HG03342 (cell line): ENCODE results near the gene LRRN3.

Experiments used
- ATAC-seq: cut with Tn5 transposase; IDR thresholded peaks from one replicate; pipeline ENCODE4 v1.9.1; 2021; ENCODE audit warnings: mild to moderate bottlenecking, moderate library complexity; ENCODE audit not compliant: unreplicated experiment

The LRRN3 gene

DNA sequence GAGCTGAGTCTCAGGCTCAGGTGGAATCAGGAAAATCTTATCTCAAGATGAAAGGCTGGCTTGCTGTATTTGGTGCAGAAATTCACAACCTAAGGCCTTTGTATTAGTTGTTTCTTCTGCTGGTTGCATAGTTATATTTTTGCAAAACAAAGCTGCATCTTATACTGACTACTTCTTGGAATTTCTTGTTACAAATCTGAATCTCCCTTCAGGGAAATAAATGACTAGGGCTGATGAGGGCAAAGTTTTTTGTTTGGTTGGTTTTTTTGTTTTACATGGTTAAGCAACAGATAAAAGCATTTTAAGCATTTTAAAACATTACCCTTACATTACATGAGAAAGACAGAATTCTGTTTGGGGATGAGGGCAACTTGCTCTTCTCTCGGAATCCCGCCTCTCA is 13.9 kb upstream of the LRRN3 start:
- no peak for ATAC-seq

DNA sequence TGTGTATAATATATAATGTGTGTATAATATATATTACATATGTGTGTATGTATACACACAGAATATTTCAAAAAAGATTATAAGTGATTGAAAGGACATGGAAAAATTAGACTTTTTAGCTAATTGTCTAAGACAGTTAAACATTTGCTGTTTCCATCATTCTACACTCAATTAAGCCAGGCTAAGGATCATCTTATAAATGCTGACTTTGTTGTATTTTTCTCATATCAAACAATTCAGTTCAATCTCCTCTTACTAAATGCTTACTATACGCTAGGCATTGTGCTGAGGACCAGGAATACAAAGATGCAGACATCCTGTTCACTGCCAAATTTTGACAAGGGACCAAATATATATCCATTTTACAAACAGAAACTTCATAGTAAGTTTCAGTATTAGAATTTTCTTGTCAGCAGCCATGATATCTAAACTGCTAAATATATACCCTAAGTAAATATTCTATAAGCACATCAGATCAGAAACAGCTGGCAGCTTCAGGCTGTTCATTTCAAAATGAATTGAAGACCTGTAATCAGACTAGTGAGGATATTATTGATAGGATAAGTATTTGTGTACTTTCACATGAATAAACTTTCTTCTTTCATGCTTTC is 10.3 kb upstream of the LRRN3 start:
- no peak for ATAC-seq

DNA sequence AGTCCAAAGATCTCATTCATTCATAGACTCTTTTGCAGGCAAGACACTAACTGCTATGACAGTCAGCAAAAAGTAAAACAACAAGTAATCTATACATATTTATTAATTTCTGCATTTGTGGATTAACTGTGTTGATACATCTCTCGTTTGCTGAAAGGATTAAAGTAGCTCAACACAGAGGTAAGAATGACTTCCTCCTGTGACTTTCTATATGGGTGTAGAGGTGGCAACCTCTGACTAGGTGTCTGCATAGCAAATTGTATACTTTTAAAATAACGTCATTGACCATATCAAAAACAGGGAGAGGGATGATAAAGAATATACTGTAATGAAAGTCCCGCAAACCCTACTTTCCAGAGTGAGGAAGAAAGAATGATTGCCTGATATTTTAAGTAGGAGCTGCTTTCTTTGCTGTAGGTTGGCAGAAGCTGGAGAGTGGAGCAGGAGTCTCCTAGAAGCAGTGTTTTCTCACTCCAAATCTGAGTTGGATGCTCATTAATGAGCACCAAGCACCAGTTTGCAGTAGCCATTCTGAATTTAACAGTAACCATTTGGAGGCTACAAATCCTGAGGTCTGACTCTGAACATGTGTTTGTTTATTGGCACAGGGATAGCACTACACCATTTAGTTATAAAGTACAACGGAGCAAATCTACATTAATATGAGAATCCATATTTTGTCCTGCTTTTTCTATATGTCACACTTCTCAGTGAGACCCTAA is 9.2 kb upstream of the LRRN3 start:
- no peak for ATAC-seq

DNA sequence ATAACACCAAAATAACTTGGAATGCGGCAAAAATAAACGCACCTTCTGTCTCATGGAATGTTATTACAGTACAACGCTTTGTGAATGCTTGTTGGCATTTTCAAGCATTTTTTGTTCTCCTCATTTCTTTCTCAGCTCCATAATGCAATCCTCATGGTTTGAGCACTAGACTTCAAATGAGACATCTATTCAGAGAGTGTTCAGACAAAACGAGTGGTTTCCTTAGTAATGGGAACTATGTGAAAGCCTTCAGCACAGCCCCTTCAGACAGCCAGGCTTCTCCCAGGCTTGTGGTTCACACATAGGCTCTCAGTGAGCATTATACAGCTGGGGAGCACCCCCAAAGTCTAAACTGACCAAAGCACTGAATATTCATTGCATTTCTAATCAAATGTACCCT is 8.6 kb upstream of the LRRN3 start:
- no peak for ATAC-seq

DNA sequence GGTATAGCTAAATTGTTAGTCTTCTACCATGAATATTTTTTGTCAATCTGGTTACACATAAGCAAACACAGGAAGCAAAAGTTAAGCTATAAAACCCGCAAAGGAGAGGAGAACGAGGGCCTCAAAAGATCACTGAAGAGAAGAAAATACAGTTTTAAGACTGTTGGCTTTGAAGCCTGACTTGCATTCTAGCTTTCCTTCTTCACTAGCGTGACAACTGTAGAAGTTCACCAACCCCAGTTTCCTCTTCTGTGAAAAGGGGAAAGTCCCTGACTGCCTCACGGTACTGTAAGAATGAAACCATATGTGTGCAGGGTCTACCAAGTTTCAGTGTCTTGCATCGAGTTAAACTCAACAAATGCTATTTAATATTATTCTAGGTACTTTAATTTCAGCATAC is 7.5 kb upstream of the LRRN3 start:
- peak; percentile 100 for ATAC-seq

DNA sequence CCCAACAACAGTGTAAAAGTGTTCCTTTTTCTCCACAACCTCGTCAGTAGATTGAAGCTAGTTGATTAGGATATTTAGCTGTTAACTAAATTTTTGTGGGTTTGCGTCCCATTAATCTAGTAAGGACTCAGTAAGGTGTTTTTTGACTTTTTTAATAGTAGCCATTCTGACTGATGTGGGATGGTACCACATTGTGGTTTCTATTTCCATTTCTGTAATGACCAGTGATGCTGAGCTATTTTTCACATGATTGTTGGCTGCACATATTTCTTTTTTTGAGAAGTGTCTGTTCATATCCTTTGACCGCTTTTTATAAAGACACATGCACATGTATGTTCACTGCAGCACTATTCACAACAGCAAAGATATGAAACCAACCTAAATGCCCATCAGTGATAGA is 5.6 kb upstream of the LRRN3 start:
- ATAC-seq, result no peak

DNA sequence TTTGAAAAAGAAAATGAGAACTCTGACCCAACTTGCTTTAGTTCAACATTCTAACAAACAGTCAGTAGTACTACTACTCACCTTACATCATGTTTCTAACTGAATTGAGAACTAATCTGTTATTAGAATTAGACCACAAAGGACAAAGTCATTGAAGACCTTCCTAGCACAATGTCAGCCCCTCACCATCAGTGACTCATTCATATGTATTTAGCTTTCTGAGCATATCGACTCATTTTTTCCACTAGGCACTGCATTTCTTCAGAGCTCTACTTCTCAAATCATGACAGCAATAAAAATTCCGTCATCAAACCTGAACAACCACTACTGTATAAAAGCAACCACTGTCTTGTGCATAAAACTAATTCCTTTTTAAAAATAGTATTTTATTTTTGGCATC is 4.4 kb upstream of the LRRN3 start:
- no peak for ATAC-seq

DNA sequence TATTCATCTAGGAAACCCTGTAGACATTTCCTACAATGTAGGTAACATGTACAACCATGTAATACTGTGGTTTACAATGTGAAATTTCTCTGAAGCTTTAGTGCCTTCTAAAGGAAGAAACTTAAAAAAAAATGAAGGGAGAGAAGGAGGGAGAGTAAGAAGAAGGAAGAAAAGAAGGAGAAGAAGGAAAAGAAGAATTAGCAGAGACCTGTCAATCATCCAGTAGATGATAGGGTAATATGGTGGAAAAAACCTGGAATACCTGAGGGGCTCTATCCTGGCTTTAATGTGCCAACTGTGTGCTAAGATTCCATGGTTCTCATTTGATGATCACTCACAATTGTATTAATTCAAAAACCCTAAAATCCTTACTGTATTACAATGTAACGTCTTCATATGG is 2.6 kb upstream of the LRRN3 start:
- no peak for ATAC-seq

DNA sequence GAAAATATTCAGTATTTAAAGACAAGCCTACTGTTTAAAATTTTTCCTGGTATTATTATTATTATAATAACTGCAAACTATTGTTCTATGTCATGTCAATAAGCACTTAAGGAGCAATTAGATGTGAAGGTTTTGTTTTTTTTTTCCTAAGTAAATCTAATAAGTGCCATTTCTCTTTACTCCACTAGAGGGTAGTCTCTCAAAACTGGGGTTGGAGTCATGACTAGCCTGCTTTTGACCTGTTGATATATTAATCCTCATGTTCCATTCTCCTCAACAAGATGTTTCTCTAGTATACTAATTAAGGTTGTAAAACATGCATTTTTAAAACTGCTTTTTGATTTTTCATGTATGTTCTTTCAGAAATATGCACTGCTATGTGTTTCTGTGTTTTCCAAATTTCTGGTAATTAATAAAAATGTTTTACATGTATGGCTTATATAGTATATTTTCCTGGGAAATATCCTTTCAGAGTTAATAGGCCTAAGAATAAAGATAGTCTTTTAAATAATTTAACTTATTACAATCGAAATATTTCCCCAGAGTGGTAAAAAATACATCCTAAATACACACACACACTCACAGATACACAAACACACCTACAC is 1.0 kb upstream of the LRRN3 start:
- peak; percentile 66 for ATAC-seq

DNA sequence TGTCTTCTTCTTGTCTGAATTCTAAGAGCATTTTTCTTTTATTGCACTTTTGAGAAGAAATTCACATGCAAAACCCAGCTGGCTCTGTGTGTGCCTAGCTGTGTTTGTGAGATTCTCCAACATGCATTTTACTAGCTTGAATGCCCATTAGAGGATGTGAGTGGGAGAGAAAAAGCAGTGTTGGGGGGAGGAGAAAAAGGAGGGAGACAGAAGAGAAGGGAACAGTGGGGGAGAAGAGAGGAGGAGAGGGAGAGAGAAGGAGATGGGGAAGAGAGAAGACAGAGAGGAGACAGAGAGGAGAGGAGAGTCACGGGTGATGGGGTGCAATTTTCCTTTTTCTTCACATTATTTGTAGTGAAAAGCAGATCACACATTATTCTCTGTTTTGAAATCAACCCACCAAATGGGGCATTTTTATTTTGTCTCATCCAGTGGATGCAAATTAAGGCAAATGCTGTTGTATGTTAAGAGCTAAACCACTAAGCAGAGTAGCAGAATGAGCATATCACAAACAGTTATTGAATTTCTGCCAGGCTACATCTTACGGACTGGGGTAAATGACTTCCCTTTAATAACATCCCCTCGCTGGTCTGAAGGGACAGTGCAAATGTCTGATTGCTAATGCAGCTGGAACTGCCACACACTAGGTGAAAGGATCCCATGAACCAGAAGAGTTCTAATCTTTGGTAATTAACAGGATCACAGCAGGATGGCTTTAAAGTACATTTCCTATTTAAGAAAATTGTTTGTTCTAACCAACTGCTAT is 849 bp downstream of the LRRN3 start:
- ATAC-seq, result no peak

DNA sequence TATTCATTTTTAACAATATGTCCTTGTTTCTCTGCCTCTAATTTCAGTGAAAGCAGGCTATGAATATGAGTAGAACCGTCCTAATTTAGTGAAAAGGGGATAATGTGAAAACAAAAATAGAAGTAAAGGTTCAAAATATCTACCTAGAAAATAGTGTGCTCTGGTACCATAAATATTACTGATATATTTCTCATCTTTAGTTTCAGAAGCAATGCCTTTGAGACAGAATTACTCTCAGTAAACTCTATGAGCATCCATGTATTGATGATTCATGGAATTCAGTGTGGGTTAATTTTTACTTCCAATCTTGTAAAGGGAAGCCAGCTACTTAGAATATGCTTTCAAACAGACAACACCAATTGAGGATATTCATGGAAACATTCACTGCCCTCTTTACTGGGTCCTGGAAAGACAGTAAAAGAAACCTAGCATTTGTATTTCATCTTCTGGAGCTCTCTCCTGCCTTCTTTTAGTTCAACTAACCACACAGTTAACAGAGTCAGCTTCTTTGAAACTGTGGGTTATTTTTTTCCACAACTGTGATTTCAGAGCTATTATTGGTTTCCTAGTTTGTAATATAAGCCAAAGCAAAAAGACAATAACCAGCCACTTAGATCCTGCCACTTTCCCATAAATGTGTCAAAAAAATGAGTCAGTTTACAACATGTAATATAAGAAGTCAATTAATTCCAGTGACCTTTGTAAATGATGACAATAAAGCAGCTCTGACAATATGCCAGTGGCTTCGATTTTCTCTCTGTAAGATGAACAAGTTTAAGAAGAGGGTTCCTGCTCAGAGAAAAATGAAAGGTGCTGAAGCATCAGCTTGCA is 1.7 kb downstream of the LRRN3 start:
- peak; percentile 52 for ATAC-seq

DNA sequence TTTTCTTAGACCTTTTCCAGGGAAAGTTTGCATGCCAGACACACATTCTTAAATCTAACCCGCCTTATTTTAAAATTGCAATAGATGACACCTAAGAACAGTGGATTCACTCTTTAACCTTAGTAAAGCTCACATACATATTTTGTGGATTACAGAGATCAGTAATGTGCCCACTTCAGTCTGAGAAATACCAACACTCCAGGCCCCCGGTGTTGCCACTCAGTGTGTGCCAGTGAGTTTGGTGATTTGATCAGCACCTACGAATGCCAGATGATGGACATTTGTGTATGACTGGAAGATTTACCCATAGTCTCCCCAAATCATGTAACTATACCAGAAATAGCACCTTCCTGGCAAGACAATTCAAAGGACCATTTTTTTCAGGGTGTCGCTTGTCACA is 2.6 kb downstream of the LRRN3 start:
- no peak for ATAC-seq

DNA sequence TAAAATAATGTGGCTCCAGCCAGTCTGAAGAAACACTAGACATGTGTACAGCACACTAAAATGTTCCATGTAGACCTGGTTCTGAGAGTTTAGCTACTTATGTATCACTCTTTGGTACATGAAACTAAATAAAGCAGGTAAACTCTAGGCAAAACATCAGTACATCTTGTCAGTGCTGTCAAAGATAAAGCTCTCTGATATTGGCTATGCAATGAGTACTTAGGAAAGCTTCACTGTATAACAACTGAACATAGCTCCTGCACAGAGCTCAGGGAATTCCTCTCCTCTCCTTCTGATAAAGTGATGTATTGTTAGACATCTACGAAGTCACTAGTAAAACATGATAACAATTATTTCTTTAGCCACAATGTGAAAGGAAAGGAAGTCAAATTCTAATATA is 3.5 kb downstream of the LRRN3 start:
- no peak for ATAC-seq

DNA sequence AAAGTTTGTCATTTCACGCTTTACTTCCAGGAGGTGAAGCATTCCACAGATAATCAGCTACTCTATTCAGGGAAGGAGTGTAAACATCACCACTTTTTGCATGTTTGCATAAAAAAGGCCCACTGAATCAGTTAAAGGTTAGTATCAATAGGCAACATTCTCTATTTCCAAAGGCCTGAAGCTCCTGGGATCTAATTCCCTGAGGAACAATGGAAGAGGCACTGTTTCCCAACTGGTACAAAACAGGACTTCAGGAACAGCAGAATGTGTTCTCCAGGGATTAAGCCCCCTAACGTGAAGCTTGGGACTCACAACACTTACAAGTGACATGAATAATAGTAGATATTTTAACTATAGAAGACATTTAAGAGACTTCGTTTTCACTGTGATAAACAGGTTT is 6.1 kb downstream of the LRRN3 start:
- ATAC-seq, result no peak

DNA sequence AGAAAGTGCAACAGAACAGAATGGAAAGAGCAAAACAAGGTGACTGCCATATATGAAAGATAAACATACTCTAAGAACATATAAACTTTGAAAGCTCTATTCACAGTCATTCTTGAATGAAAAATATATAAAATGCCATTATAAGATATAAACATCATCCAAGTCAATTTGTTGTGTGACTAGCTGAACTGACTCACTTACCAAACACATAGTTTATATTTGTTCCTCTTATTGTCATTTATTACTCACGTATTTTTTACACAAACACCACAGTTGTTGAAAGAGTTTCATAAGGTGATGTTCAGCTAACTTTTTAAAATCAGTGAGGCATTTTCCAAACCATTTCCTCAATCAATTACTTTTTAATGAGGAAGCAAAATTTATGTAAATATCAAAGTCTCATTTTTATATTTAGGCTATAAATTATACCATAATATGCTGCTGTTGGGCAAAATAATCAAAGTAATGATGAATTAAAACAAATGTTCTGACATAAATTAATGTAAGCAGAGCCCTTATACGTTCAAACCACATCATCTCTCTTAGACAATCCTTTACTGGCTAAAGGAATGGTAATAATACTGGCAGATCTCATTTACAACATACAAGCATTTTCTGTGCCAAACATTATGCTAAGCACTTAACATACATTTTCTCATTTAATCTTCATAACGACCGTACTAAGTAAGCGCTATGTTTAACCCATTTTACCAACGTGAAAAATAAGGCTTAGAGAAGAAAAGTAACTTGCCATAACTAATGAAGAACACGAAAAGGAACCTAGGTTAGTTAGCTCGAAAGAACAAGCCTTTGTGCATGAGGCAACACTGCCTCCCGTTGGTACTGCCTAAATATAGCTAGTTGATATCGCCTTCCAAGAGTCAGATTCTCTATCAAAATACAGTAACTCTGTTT is 7.3 kb downstream of the LRRN3 start:
- ATAC-seq, result peak; percentile 77

DNA sequence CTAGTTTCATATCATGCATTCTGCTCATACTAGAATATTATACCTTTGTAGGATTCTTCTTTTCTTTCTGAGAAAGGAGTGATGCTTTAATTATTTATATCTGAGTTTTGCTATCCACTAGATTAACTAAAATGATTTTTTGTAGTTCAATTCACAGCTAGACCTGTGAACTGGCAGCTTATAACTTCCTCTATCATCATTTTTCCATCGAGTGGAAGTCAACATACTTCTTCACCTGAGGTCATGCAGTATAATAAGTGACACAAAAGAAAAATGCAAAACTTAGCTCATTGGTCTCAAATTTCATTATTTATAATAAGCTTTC is 8.0 kb downstream of the LRRN3 start:
- ATAC-seq, result no peak

DNA sequence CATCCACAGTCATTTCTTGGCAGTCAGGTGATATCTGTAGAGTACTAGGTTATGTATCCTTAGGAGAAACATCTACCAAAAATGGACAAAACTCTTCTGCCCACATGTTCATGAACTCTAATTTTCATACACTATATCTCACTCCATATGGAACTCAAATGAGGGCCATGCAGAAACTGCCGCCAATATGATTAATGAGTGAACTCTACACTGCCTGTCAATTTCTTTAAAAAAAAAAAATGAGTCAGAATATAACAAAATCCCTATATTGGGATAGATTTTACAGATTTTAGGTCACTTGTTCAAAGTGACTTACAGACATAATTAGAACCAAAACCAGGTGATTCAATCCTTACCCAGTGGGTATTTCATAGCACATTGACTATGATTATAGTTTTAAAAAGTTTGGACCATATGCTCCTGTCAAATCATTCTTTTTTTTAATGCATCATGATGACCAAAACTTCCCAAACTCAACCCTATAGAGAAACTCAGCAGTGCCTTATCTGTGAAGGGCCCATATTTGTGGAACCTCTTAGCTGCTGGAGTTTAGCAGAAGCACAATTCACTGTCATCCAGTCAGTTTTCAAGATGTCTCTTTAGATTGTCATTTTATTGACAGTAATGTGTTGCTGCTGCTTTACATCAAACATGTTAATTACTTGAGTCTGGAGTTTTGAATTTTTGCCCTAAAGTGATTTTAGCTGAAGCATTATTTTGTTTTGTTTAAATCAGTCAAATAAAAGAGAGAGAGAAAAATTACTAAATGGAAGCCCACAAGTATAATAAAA is 11.1 kb downstream of the LRRN3 start:
- ATAC-seq, result no peak

DNA sequence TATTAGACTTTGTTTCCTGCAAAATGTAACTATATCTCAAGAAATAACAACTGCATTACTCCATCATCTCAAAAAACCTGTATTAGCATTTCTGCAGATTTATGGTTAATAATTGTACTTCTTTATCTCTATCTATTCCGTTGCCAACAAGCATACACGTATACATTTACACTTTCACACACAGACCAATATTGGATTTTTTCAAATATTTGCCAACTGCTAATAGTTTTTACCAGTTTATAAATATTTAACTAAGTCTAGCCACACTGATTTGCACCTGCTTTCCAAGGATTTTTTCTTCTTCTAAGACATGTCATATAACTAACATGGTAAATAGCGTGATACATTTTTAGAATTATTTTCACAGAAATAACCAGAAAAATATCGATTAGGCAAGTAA is 12.2 kb downstream of the LRRN3 start:
- no peak for ATAC-seq

DNA sequence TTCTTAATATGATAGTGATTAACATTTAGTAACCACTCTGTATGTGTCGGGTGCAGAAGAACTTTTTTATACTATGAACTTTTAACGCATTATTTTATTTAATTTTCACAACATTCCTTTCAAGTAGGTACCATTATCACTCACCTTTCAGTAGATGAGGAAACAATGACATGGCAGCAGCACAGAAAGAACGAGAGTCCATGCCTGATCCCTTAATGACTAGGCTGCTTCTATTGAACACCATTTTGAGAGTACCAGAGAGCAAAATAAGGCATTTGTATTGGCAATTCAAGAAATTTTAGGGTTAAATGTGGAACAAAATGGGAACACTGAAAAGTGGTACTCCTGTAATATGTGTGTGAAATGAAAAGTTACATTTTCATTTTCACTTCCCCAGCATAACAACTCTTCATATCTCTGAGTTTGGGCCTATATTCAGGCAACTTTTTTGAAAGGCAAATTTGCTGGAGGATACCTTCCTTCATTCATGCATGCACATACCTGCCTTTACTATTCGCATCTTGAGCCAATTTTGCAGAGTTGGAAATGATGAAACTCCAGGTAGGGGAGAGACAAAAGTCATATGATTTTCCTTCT is 12.8 kb downstream of the LRRN3 start:
- ATAC-seq, result peak; percentile 62
